HG02571 (cell line): ENCODE results near the gene GPR183.

Experiments used
- ATAC-seq: cut with Tn5 transposase; IDR thresholded peaks from one replicate; pipeline ENCODE4 v1.9.1; 2021; ENCODE audit warnings: mild to moderate bottlenecking, moderate library complexity; ENCODE audit not compliant: unreplicated experiment

GPR183 gene

DNA sequence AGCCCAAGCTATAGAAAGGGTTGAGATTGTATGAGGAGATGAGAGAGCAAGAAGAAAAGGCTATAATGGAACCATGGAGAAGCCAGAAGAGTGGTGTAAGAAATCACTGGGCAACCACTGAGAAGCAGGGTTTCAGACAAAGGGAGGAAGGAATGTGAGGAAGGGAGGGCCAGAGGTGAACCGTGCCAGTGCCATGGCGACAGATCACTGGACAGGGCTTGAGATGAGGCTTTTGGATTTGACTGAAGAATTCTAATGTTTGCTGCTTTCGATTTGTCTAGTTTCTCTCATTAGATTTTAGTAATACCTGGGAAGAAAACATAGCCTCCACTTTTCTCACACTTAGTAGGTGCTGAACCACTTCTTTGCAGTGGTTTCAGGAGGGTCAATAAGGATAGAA lies 6.3 kb upstream of the GPR183 start:
- ATAC-seq: no peak

DNA sequence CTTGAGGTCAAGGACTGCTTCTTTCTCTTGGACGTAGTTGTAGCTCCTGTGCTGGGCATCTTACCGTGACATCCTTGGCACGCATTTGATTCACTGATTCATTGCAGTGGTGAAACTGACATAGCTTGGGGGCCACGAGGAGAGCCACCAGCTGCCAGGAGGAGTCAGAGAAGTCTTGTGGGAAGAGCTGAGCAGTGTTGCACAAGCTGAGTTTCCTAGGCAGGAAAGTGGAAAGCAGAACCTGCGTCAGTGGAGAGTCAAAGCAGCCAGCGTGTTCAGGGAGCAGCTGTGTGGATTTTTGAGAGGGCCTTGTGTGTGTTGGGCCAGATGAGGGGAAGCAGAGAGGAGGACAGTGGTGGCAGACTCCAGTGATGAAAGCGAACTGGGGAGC lies 5.3 kb upstream of the GPR183 start:
- no peak for ATAC-seq

DNA sequence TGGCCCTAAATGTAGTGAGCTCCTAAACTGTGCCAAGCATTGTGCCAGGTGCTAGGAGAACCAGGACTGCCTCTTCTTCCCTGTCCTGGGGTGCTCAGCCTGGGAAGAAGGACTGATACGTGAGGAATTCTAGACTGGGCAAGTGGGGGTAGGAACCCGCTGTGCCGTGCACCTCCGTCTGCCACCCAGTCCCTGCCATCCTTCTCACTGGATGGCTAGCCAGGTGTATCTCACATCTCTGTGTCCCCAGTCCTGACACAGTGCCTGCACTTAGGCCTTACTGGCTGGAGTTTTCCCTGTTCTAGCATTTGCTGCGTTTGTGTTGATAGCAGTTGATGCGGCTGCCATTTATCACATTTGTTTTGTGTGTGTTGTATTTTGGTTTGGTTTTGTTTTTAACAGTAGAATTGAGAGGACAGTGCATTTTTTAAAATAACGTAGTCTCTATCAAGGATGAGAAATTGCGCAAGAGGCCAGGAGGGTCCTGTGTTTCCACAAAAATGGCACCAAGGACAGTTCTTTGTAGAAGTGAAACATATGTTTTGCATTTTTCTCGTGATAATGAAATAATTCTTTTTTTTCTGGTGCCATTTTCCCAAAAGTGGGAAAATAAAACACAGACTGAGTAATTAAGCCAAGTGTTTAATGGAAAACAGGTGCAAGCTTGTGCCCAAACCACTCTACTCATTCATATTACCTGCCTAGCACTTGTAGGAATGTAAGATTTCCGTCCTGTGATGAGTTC lies 4.7 kb upstream of the GPR183 start:
- ATAC-seq: no peak

DNA sequence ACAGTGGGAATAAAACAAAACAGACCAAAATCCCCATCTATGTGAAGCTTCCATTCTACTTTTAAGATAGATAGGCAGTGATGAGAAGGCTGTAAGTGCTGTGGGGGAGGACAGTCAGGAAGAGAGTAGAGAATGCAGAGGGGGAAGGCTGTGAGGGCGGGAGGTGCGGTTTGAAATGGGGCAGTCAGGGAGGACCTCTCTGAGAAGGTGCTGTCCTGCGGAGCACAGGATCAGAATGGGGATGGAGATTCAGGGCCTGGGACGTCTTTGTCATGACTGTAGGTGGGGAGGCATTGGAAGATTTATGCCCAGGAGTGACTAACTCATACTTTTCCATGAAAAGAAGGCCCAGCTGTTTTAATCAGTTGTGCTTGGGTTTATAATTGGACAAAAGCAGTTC lies 3.9 kb upstream of the GPR183 start:
- no peak for ATAC-seq

DNA sequence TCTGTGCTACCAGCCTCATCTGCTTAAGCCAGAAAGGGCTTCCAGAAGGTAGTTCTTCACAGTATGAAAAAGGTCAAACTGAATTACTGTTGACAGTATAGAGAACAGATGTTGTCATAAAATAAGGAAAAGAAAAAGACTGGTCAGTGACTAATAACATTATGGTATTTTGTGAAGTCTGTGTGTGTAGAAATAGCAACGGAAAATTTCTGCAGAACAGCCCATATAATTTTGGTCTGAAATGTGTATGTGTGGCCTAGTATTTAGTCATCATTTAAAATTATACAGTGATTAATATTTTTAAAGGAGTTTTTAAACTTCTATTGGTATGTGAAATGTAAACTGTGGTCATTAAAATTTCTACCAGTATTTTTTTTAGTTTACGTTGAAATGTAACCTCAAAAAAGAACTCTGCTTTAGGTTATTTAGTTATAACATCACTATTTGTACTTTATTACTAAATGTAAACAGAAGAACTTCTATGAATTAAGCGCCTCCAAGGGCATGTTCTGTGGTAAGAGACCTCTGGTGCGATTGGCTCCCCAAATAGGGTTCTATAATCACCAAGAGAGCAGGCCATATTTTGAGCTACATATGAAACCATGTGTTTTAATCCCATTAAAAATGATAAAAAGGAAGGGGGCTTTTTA lies 3.3 kb upstream of the GPR183 start:
- ATAC-seq: peak; percentile 44

DNA sequence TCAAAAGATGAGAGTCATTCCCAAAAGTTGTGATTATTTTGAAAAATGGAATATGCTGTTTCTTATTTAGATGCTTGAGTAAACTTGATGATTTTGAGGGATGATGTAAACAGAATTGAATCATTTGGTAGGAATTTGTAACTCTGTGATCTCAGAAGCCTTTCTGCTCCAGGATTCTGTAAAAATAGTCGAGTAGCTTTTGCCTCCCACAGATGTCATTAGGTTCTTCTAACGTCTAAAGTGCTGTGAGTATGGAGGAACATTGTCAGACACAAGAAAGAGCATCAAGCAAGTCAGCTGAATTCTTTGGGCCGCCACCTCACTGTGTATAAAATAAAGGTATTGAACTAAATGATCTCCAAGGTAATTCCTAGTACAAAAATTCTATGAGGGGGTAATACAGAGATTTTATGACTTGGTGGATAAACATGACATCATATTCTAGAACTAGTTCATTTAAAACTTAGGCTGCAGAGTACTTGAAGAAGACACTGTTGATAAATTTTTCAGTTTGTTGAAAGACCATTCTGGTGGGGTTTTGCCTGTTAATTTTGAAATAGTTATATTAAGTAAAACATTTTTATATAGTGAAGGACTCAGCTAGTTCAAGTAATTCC lies 1.4 kb upstream of the GPR183 start:
- ATAC-seq: no peak

DNA sequence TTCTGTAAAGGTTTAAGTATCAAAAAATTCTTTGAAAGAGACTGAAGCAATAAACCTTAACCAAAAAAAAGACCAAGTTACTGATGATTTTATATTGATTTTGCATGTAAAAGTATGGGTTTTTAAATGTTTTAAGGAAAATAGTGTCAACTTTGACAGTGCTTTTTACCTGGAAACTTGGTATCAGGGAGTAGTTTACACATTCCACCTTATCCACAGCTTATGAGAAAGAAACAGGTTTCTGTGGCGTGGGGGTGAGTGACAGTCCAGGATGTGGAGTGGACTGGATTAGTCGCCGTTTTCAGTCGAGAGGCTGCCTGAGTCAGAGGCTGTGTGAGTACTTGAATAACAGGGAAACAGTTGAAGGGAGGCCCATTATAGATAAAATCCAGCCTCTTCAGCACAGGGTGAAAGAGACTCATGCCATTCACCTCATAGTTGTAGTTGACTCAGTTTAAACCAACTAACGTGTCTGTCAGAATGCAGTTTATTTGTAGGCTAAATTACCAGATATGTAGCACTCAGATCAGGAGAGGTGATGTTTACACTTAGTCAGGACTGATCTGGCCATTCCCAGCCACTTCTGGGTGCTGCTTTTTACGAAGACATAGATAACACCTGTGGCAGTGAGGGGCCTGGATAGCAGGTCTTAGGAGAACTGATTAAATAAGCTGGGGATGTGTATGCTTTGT lies 595 bp upstream of the GPR183 start:
- ATAC-seq: peak; percentile 42

DNA sequence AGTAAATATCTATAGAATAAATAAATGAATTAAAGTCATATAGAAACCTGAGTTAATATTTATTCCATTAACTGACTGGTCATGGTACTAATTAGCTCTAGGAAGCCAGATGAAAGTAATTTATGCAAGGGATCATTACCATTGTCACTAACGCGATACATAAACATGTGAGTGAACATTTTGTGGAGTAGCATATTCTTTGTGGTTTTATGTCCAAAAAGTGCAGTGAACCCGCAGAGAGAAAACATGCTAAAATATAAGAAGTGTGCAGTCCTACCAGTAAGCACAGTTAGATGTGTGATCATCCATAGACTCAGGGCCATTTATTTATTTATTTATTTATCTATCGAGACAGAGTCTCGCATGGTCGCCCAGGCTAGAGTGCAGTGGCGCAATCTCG lies 1.6 kb downstream of the GPR183 start:
- ATAC-seq: no peak

DNA sequence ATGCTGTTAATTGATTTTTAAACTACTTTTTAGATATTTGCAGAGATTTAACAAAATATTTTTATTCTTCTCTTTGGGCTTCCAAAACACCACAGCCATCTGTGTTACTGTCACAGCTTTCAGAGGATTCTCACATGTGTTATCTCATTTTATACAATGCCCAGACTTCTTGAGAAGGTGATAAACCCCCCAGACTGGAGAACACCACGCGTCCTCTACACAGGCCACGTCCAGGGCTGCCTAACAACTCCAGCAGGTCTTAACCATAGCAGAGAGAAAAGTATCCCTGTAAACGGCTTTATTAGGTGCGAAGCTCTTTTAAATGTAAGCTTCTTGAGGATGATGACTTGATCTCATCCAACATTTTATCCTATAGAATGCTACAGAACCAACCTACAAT lies 2.0 kb downstream of the GPR183 start:
- ATAC-seq: no peak

DNA sequence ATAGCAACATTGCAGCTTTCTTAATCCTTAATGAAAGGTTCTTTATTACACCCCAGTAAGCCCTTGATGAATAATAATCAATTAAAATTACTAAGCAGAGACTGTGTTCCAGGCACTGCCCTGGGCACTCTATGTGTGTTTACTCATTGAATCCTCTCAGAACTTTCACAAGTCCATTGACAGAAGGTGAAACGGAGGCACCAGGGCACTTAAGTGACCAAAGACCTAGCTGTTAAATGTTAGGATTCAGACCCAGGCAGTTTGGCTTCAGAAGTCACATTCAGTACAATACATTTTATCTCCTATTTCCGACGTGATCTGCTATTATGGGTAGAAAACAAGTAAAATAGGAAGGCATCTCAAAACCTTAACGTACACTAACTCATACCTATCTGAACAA lies 2.7 kb downstream of the GPR183 start:
- no peak for ATAC-seq

DNA sequence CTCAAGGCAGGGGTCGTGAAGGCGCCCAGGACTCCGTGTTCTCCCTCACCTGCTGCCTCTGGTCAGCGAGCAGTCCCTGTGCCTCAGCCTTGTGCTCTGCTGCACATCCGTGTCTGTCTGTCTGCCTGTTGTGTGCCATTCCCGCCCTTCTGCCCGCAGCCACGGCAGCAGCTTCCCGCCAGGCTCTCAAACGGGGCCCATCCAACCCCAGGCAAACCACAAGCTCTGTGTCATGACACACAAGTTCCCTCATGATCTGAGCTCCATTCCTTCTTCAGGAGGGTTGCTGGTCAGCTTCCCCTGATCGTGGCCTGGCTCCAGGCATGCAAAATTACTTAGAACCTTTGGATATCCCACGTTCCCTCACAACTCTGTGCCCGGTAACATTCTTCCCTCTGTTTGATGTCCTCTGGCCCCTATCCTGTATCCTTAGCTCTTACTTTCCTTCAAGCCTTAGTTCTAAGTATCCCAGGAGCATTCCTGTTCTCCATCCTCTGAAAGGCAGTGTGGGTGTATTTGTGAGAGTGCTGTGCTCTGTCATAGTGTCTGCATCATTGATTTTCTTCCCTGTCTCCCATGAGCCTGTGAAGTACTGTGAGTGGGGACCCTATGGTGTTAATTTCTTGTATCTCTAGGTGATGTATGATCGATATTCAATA lies 3.2 kb downstream of the GPR183 start:
- ATAC-seq: no peak

DNA sequence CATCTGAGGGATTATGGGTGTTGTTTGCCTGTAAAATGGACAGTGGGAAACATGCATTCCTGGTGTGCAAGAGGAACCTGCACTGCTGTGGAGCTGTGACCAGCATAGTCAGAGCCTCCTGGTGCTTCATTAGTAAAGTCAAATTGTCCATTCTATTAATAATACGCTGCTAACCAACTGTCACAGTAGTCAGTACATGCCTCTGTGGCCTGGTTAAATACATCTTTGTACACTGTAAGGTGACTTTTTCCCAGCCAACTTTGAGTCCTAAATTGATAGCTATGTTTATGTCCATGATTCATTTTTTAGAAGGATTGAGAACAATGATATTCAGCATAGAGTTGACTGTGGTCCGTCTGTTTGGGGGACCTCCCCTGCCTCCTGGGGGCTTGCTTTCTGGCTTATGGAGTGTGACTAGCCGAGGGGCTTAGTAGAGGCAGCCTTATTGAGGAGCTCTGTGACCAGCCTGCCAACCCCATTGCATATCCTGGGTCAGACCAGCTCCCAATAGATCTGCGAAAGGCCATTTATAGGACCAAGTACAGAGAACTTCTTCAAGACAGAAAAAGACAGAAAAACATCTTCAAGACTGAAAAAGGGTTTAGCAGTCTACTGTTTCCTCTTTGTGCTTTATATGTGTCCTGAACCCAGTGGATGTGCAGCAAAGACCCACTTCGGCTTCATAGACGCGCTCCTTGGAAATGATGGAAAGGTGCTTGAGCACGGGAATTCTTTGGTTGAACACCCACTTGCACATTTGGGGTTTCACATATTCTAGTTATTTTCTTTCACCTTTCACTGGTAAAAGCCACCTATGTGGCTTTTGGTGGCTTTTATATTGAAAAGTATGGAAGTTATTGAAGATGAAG lies 4.3 kb downstream of the GPR183 start:
- no peak for ATAC-seq

DNA sequence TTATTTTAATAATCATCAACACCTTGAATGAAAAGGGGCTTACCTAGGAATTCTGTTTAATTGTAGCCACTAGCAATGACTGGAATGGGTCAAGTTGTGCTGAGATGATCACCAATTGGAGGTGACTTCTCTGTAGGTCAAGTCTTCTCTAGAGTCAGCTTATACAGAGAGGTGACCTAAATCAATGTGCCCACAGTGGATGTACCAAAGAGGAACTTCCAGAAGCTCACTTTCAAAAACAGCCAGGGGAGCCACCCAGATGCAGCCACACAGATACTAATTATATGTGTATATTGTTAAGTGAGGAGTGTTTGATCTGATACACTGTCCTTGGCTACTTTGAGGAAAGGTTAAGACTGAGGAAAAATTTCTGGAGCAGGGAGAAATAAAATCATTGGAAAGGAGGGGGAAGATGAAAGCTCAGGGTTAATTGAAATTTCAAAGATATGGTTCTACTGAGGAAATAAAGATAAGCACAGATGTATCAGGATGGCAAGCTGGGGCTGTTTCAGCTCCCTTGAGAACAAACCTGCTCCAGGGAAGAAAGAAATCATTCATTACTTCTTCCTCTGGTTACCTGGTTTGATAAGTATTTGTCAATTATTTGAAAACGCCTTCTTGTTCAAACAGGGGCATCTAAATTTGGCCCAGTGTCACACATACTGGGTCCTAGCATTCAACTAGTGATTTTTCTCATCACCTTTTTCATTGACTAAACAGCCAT lies 5.1 kb downstream of the GPR183 start:
- no peak for ATAC-seq

DNA sequence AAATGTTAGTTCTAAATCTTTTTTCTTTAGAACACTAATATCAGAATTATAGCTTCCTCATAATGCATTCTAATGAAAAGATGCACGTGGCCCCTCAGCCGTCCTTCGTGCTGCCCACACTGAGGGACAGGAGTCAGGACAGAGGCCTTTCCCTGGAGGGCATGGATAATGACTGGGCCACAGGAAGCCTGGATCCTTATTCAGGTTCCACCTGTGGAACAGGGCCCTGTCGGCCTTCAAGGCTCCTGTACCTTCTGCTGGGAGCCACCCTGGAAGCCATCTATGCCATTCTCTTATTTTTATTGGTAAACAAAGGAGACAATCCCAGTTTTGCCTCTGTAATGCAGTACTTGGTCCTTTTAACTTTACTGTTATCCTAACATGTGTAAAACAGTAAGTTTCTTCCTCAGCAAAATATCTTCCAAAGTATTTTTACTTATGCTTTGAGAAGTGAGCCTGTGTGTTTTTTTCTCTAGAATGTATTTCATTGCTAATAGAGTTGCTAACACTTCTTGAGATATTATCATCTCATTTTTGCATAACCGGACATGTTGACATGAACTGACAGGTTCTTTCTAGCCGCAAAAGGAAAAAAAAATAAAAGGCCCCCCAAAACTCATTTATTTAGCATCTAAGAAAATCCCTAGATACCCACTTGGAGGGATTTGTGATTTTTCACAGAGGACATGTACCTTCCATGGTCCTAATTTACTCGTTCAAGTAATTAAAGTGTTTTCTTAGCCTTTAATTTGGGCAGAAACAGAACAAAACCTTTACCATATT lies 6.0 kb downstream of the GPR183 start:
- no peak for ATAC-seq

DNA sequence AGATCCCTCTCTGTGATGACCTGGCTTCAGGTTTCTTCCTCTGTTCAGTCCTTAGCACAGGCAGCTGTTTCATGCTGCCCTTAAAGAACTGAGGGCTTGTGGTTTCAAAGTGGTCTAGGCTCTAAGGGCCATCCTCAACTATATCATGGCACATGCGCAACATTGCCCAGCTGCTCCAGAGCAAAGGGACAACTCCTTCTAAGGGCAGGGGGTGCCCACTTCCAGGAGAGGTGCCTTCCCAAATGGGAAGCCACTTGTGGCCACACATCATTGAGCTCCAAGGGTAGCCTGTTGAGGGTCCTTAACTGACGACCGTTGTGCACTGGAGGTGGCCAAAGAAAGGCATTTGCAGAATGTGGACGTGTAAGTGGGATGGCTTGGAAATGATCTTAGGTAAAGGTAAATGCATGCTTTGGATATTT lies 7.3 kb downstream of the GPR183 start:
- ATAC-seq: no peak

DNA sequence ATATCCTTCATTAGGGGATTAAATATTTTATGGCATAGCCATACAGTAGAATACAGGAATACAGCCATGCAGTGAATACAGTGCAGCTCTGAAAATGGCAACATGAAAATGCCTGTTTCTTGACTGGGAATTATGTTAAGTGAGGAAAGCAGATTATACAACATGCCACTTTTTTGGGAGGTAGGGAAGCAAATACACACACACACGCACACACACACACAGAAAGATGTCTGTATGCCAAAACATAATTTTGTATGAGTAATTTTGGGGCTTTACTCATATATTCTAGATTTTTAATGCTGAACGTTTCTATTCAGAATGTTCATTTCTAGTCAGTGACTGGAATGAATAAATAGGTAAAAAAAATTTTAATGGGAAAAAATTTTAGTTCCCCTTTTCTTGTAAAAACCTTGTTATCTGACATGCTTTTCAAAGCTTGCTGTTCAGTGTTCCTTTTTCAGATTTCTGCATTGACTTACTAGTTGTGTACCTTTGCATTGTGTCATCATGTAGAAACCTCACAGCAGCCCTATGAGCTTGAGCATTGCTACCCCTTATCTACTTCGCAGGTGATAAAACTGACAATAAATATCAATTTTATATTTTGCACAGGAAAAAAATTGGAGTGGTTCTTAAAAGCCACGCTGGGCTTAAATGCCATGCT lies 7.8 kb downstream of the GPR183 start:
- ATAC-seq: no peak

DNA sequence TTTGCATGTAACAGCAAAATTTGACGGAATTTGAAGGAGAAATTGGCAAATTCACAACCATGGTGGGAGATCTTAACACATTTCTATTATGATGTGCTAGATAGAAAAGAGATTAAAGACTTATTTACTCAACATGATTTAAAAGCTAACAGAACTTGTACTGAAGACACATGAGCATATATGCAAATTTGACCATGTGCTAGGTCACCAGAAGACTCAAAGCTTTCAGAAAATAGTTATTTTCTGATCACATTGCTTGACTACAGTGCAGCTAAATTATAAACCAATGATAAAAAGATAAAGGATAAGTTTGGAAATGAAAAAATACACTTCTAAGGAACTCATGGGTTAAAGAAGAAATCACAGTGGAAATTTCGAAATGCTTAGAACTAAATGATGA lies 9.1 kb downstream of the GPR183 start:
- ATAC-seq: no peak

DNA sequence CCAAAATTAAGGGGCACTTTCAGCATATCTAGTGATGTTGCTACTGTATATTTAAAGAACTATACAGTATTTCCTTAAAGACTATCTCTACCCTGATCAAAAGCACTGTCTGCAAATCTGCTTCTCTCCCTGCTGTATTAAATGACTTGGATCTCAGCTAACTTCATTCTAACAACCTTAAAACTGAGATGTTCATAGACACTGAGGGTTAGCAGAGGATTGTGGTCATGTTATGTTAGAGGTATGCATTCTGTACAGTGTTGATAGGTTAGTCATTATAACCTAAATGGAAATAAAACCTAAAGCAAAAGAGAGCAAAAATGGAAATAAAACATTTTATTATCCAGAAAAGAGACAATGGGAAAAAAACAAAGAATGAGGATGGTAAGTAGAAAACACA lies 9.9 kb downstream of the GPR183 start:
- ATAC-seq: no peak
